Measurements from ENCODE around the gene TXNDC17. TPM values are rescaled to one million over a fixed set of nuclear protein-coding genes. Genes with fewer than 3 reads are reported as not detected.
"Not testable (repeated sequence)": the region's sequence is repeated elsewhere in the genome, so short reads cannot be mapped to it uniquely, and the experiment has no call there.

The TXNDC17 gene
- total RNA-seq, 2 experiments from 2014 or later, result 69.6 to 71.6 TPM

- ATAC-seq (peak; percentile 26), DNase-seq (peak; percentile 57)
- no peaks in the 10 kb centered on the region for H3K27me3 Mint-ChIP-seq
- peaks cover 53% of the 10 kb centered on the region for H3K4me1 Mint-ChIP-seq
- H3K4me3 Mint-ChIP-seq, result peak overlapping the region; percentile 87
- H3K9me3 Mint-ChIP-seq (ENCODE audit: low read depth), result no peaks in the 10 kb centered on the region
- peak overlapping the region; percentile 91 for H3K27ac Mint-ChIP-seq
- peaks cover 20% of the 10 kb centered on the region for H3K36me3 Mint-ChIP-seq
- CTCF ChIA-PET, result interaction anchor here (1.0 to 3.7 kb wide), 5 partner anchors 11 to 365 kb away, joined by 3 to 20 read pairs (median 3); partner anchors contain the start of genes C17orf100 and MED31
Measured at GRCh38 chr17:6639586-6640535, 999 bp upstream of the TXNDC17 start.

GRCh38 chr17:6641247-6641863 is 495 bp downstream of the TXNDC17 start:
- Mint-ChIP-seq H3K36me3 (peaks cover 20% of the 10 kb centered on the region), H3K9me3 (ENCODE audit: low read depth) (no peaks in the 10 kb centered on the region), H3K4me1 (peaks cover 61% of the 10 kb centered on the region), H3K4me3 (peak overlapping the region; percentile 87), H3K27me3 (no peaks in the 10 kb centered on the region), H3K27ac (peak overlapping the region; percentile 91)
- ATAC-seq (peak; percentile 1), DNase-seq (no peak)
- CTCF ChIA-PET, result interaction anchor here (1.0 to 3.7 kb wide), 2 partner anchors 9 to 168 kb away, joined by 7 to 20 read pairs; partner anchors contain the start of genes C17orf100 and MED31

GRCh38 chr17:6642592-6642991 is 1.7 kb downstream of the TXNDC17 start:
- Mint-ChIP-seq H3K36me3 (peaks cover 24% of the 10 kb centered on the region), H3K4me1 (peaks cover 63% of the 10 kb centered on the region)
- CTCF ChIA-PET, result interaction anchor here (3.7 kb wide), 1 partner anchor 8 kb away, joined by 20 read pairs; the partner anchor contains the start of genes C17orf100 and MED31

GRCh38 chr17:6643451-6644125 is 2.7 kb downstream of the TXNDC17 start:
- peak overlapping the region; percentile 45 for H3K27ac Mint-ChIP-seq
- peaks cover 24% of the 10 kb centered on the region for H3K36me3 Mint-ChIP-seq
- no peak overlapping the region for H3K4me3 Mint-ChIP-seq
- CTCF ChIA-PET, result interaction anchor here (0.8 kb wide), 1 partner anchor 170 kb away, joined by 3 read pairs; no protein-coding TSS in a partner anchor
- H3K9me3 Mint-ChIP-seq (ENCODE audit: low read depth), result no peaks in the 10 kb centered on the region
- DNase-seq (no peak), ATAC-seq (no peak)
- peaks cover 61% of the 10 kb centered on the region for H3K4me1 Mint-ChIP-seq
- no peaks in the 10 kb centered on the region for H3K27me3 Mint-ChIP-seq

More at GRCh38 chr17:6642592-6642991, 1.7 kb downstream of the TXNDC17 start:
- no peak for DNase-seq
- Mint-ChIP-seq H3K27ac (peak overlapping the region; percentile 57), H3K4me3 (peak overlapping the region; percentile 87), H3K27me3 (no peaks in the 10 kb centered on the region), H3K9me3 (ENCODE audit: low read depth) (no peaks in the 10 kb centered on the region)
- ATAC-seq, result no peak

GRCh38 chr17:6648181-6648580 is 7.3 kb downstream of the TXNDC17 start:
- CTCF ChIA-PET, result interaction anchor here (0.7 to 1.4 kb wide), 4 partner anchors 13 to 176 kb away, joined by 3 to 21 read pairs (median 4); no protein-coding TSS in a partner anchor
- Mint-ChIP-seq H3K27me3 (no peaks in the 10 kb centered on the region), H3K36me3 (peaks cover 21% of the 10 kb centered on the region), H3K27ac (no peak overlapping the region), H3K9me3 (ENCODE audit: low read depth) (no peaks in the 10 kb centered on the region), H3K4me1 (peaks cover 62% of the 10 kb centered on the region), H3K4me3 (no peak overlapping the region)
- ATAC-seq (no peak), DNase-seq (no peak)

GRCh38 chr17:6651354-6651918 is 10.6 kb downstream of the TXNDC17 start, which contains the start of the genes C17orf100 and MED31:
Gene C17orf100 (plus strand): TSS chr17:6651762. CDS start chr17:6651914, 152 bp downstream.
Gene MED31 (minus strand): TSS chr17:6651605. CDS start chr17:6651528, 77 bp downstream.
- Mint-ChIP-seq H3K27me3 (peaks cover 18% of the 10 kb centered on the region), H3K27ac (peak within 1 kb of the TSS; percentile 99), H3K4me3 (peak within 1 kb of the TSS; percentile 93), H3K9me3 (ENCODE audit: low read depth) (no peaks in the 10 kb centered on the region), H3K36me3 (peaks cover 15% of the 10 kb centered on the region), H3K4me1 (peaks cover 54% of the 10 kb centered on the region)
- CTCF ChIA-PET, result interaction anchor here (0.8 to 2.8 kb wide), 6 partner anchors 9 to 178 kb away, joined by 3 to 20 read pairs (median 6); partner anchors contain the start of genes KIAA0753, TXNDC17 and XAF1
- ATAC-seq, result peak; percentile 95
- DNase-seq, result peak; percentile 96

GRCh38 chr17:6651919-6652452 is 11.1 kb downstream of the TXNDC17 start:
- peaks cover 52% of the 10 kb centered on the region for H3K4me1 Mint-ChIP-seq

GRCh38 chr17:6654841-6655731 is 14.2 kb downstream of the TXNDC17 start:
- H3K27me3 Mint-ChIP-seq, result peaks cover 27% of the 10 kb centered on the region
- CTCF ChIA-PET, result interaction anchor here (1.4 kb wide), 1 partner anchor 11 kb away, joined by 3 read pairs; no protein-coding TSS in a partner anchor
- no peaks in the 10 kb centered on the region for H3K9me3 Mint-ChIP-seq (ENCODE audit: low read depth)
- peaks cover 50% of the 10 kb centered on the region for H3K4me1 Mint-ChIP-seq
- H3K27ac Mint-ChIP-seq, result no peak overlapping the region
- DNase-seq (no peak), ATAC-seq (no peak)
- H3K36me3 Mint-ChIP-seq, result peaks cover 10% of the 10 kb centered on the region
- peak overlapping the region; percentile 44 for H3K4me3 Mint-ChIP-seq

More at GRCh38 chr17:6651919-6652452, 11.1 kb downstream of the TXNDC17 start:
- Mint-ChIP-seq H3K27ac (no peak overlapping the region), H3K9me3 (ENCODE audit: low read depth) (no peaks in the 10 kb centered on the region), H3K4me3 (peak overlapping the region; percentile 93), H3K36me3 (peaks cover 14% of the 10 kb centered on the region), H3K27me3 (peaks cover 18% of the 10 kb centered on the region)
- CTCF ChIA-PET, result interaction anchor here (0.8 to 2.8 kb wide), 4 partner anchors 8 to 179 kb away, joined by 3 to 20 read pairs (median 6); partner anchors contain the start of genes KIAA0753, TXNDC17 and XAF1
- peak; percentile 59 for DNase-seq
- ATAC-seq, result peak; percentile 8

- CTCF ChIA-PET; H3K27ac Mint-ChIP-seq; H3K9me3 Mint-ChIP-seq (ENCODE audit: low read depth); H3K36me3 Mint-ChIP-seq; ATAC-seq; DNase-seq: not testable (repeated sequence)
- peak overlapping the region; percentile 61 for H3K4me3 Mint-ChIP-seq
- peaks cover 52% of the 10 kb centered on the region for H3K4me1 Mint-ChIP-seq
- H3K27me3 Mint-ChIP-seq, result peaks cover 34% of the 10 kb centered on the region
Measured at GRCh38 chr17:6655732-6656361, 15.0 kb downstream of the TXNDC17 start.

- H3K27ac Mint-ChIP-seq, result peak overlapping the region; percentile 52
- peaks cover 59% of the 10 kb centered on the region for H3K4me1 Mint-ChIP-seq
- peak; percentile 68 for DNase-seq
- H3K9me3 Mint-ChIP-seq (ENCODE audit: low read depth); H3K36me3 Mint-ChIP-seq: not testable (repeated sequence)
- CTCF ChIA-PET, result interaction anchor here (0.7 to 1.5 kb wide), 3 partner anchors 10 to 253 kb away, joined by 3 to 5 read pairs (median 4); no protein-coding TSS in a partner anchor
- H3K27me3 Mint-ChIP-seq, result peaks cover 40% of the 10 kb centered on the region
- ATAC-seq, result peak; percentile 74
- peak overlapping the region; percentile 74 for H3K4me3 Mint-ChIP-seq
Measured at GRCh38 chr17:6656797-6657632, 16.2 kb downstream of the TXNDC17 start.

Measured in activated CD8-positive, alpha-beta memory T cell treated with anti-CD3 and anti-CD28 coated beads, Interleukin-2, amount 10 ng/mL, durations not matched to agents 7 days and 5 days (primary cell).